PFSK-1 (cell line): Measurements from ENCODE around the gene RPS27L.

Experiments
- FOXP2 ChIP-seq: optimal IDR thresholded peaks from 2 replicates; pipeline ENCODE3; 2011; ENCODE audit warnings: borderline replicate concordance, control low read depth, inconsistent platforms; ENCODE audit not compliant: insufficient read depth; ENCODE audit errors: extremely low read length, extremely low read depth
- POLR2AphosphoS5 ChIP-seq: IDR thresholded peaks from 2 replicates; pipeline ENCODE4 v1.6.1; 2012; ENCODE audit warnings: low read depth, mild to moderate bottlenecking, control low read depth, low read length, moderate library complexity
- SIN3A ChIP-seq: IDR thresholded peaks from 2 replicates; pipeline ENCODE4 v1.6.1; 2012; ENCODE audit warnings: mild to moderate bottlenecking, low read length, moderate library complexity, borderline replicate concordance; ENCODE audit not compliant: insufficient read depth
- TAF1 ChIP-seq: IDR thresholded peaks from 2 replicates; pipeline ENCODE4 v1.6.1; 2012; ENCODE audit warnings: low read length, control low read depth, borderline replicate concordance; ENCODE audit not compliant: insufficient read depth
- TF ChIP-seq, protein P1 (sequence below), 2 experiments: IDR thresholded peaks; 2 replicates each; pipeline versions ENCODE4 v1.6.1 to v1.8.0; 2011 to 2012; ENCODE audit warnings: low read depth in 2 of 2, low read length in 2 of 2, control low read depth in 1 of 2, inconsistent platforms in 1 of 2, mild to moderate bottlenecking in 1 of 2, moderate library complexity in 1 of 2; ENCODE audit not compliant: insufficient read depth in 1 of 2

DNA sequence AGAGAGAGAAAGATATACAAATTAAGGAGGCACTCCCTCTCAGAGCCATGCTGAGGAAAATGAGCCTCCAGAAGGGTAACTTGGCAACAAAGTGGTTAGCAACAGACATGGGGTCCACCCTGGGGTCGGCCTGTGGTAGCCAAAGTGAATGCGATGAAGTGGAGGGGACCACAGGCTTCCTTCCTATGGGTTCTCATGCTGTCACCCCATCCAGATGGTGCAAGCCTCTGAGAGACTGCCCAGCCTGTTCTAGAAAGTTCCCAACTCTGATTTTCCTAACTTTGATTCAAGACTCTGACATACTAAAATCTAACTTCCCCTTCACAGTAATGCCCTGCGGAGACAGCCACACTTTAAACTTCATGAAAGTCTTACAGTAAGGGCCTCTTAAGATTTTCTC is 53.9 kb downstream of the RPS27L start:
- no peak for TF ChIP-seq FOXP2
- TF ChIP-seq POLR2AphosphoS5: no peak
- TF ChIP-seq TAF1: no peak
- TF ChIP-seq, protein P1, sequence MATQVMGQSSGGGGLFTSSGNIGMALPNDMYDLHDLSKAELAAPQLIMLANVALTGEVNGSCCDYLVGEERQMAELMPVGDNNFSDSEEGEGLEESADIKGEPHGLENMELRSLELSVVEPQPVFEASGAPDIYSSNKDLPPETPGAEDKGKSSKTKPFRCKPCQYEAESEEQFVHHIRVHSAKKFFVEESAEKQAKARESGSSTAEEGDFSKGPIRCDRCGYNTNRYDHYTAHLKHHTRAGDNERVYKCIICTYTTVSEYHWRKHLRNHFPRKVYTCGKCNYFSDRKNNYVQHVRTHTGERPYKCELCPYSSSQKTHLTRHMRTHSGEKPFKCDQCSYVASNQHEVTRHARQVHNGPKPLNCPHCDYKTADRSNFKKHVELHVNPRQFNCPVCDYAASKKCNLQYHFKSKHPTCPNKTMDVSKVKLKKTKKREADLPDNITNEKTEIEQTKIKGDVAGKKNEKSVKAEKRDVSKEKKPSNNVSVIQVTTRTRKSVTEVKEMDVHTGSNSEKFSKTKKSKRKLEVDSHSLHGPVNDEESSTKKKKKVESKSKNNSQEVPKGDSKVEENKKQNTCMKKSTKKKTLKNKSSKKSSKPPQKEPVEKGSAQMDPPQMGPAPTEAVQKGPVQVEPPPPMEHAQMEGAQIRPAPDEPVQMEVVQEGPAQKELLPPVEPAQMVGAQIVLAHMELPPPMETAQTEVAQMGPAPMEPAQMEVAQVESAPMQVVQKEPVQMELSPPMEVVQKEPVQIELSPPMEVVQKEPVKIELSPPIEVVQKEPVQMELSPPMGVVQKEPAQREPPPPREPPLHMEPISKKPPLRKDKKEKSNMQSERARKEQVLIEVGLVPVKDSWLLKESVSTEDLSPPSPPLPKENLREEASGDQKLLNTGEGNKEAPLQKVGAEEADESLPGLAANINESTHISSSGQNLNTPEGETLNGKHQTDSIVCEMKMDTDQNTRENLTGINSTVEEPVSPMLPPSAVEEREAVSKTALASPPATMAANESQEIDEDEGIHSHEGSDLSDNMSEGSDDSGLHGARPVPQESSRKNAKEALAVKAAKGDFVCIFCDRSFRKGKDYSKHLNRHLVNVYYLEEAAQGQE (IDR thresholded peaks at IDR 0.05; ENCODE audit: insufficient read depth in 1 of 2, low read depth in 2 of 2, low read length in 2 of 2): no peak
- no peak for TF ChIP-seq SIN3A
